ENCODE results near the gene KLHL24. TPM values are rescaled to one million over a fixed set of nuclear protein-coding genes. Genes with fewer than 3 reads are reported as not detected.

KLHL24 gene
- total and polyA plus RNA-seq, 2 of the 4 experiments (the other 2 are of a cell fraction): 5.7 to 25.6 TPM

DNA sequence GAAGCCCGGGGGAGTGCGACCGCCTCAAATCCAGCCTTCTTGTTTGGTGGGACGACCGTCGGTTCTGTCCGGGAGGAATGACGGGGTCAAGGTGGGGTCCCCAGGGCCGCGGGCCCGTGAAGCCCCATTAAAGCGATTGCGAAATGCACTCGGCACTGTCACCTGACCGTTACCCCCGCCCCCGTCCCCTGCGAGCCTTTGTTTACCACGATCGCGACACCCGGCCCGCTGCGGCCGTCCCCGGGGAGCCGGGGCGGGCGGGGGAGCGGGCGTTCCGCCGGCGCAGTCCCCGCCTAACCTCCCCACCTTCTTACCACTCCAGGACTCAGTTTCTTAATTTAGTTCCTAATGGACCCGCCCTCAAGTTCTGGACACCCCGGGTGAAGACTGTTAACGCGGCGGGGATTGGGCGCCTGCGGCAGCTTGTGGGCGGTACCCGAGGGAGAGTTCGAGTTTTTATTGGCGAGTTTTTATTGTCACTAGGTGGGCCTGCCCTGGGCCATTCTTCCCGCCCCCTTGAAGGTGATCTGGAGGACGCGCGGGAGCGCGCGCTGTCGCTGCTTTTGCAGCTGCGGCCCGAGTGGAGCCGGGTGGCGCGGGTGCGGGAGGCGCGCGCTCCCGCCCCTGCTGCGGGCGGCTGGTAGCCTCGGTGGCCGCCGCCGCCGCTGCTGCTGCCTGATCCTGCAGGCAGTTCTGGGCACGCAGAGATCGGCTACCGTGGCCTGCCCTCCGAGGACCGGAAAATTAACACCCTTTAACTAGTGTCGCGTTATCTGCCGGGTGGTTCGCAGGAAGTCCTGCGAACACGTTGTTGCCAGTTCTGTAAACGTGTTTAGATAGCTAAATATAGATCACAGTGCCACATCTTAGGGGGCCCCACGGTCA is 1.0 kb downstream of the KLHL24 start:
- CTCF ChIA-PET: interaction anchor here (0.6 kb wide), 1 partner anchor 235 kb away, joined by 4 read pairs; no protein-coding TSS in a partner anchor
- TF ChIP-seq SMC3 (IDR thresholded peaks at IDR 0.05; ENCODE audit: low read depth, low read length): no peak
- TF ChIP-seq, protein P1, sequence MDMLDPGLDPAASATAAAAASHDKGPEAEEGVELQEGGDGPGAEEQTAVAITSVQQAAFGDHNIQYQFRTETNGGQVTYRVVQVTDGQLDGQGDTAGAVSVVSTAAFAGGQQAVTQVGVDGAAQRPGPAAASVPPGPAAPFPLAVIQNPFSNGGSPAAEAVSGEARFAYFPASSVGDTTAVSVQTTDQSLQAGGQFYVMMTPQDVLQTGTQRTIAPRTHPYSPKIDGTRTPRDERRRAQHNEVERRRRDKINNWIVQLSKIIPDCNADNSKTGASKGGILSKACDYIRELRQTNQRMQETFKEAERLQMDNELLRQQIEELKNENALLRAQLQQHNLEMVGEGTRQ (IDR thresholded peaks at IDR 0.05; ENCODE audit: low read depth, low read length): peak; percentile 64
- peak; percentile 96 for TF ChIP-seq CEBPB (IDR thresholded peaks at IDR 0.05; ENCODE audit: low read depth, low read length)
- TF ChIP-seq MXI1 (IDR thresholded peaks at IDR 0.05; ENCODE audit: borderline replicate concordance, low read depth, low read length): peak; percentile 3; the same call in 1 of the 2 replicates
- TF ChIP-seq FOS (IDR thresholded peaks at IDR 0.05; ENCODE audit: low read depth, low read length): no peak
- TF ChIP-seq RCOR1 (IDR thresholded peaks at IDR 0.05; ENCODE audit: insufficient replicate concordance, low read length): peak; percentile 22
- peak; percentile 16; the same call in 1 of the 2 replicates for TF ChIP-seq BHLHE40 (IDR thresholded peaks at IDR 0.05; ENCODE audit: low read depth, low read length)
- no peak for TF ChIP-seq POLR2A (IDR thresholded peaks at IDR 0.05; ENCODE audit: low read depth, low read length)
- TF ChIP-seq, protein P2, sequence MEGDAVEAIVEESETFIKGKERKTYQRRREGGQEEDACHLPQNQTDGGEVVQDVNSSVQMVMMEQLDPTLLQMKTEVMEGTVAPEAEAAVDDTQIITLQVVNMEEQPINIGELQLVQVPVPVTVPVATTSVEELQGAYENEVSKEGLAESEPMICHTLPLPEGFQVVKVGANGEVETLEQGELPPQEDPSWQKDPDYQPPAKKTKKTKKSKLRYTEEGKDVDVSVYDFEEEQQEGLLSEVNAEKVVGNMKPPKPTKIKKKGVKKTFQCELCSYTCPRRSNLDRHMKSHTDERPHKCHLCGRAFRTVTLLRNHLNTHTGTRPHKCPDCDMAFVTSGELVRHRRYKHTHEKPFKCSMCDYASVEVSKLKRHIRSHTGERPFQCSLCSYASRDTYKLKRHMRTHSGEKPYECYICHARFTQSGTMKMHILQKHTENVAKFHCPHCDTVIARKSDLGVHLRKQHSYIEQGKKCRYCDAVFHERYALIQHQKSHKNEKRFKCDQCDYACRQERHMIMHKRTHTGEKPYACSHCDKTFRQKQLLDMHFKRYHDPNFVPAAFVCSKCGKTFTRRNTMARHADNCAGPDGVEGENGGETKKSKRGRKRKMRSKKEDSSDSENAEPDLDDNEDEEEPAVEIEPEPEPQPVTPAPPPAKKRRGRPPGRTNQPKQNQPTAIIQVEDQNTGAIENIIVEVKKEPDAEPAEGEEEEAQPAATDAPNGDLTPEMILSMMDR (conservative IDR thresholded peaks at IDR 0.05; ENCODE audit: low read depth, low read length): no peak
- 0 out of 2 replicates have a peak, but pooled peaks have one; percentile 11 for TF ChIP-seq RAD21 (IDR thresholded peaks at IDR 0.05; ENCODE audit: low read length)
- TF ChIP-seq MAZ (IDR thresholded peaks at IDR 0.05; ENCODE audit: borderline replicate concordance, low read depth, low read length): peak; percentile 16; the same call in 1 of the 2 replicates
- H3K4ac ChIP-seq (ENCODE audit: low read depth, low read length): peak overlapping the region; percentile 42; the same call in 1 of the 2 replicates
- H4K20me1 ChIP-seq (ENCODE audit: insufficient read depth, low read length): no peaks in the 10 kb centered on the region; the same call in 1 of the 2 replicates
- H3K27me3 ChIP-seq (ENCODE audit: control insufficient read depth, insufficient read depth, low read length): no peaks in the 10 kb centered on the region
- peak; percentile 91 for ATAC-seq (ENCODE audit: low read depth)
- peaks cover 3 to 8% of the 10 kb centered on the region in 2 experiments; a peak in 2 of 4 replicates for H3K79me1 ChIP-seq (ENCODE audit: low read depth in 1 of 2, low read length in 2 of 2)
- no peaks in the 10 kb centered on the region for H3K9me1 ChIP-seq (ENCODE audit: insufficient read depth, low read length)
- H2BK5ac ChIP-seq (ENCODE audit: low read depth, low read length, poor library complexity, severe bottlenecking): peak overlapping the region; percentile 47
- peak overlapping the region; percentile 10 for H3K14ac ChIP-seq (replicated peaks; ENCODE audit: low read depth, low read length)
- 0 out of 2 replicates have a peak overlapping the region, but pooled peaks have one; percentile 4 for H2BK20ac ChIP-seq (ENCODE audit: low read depth, low read length)
- intact Hi-C loops (cut with micrococcal nuclease) (loop anchor here (2.0 kb wide), 1 partner anchor 168 kb away; no protein-coding TSS in a partner anchor), in situ Hi-C loops (cut with MboI; ENCODE audit: low sequenced_read_pairs) (no loop called here), dilution Hi-C loops (cut with HindIII; ENCODE audit: low sequenced_read_pairs, unreplicated experiment) (no loop called here)
- H4K5ac ChIP-seq (ENCODE audit: low read depth, low read length): peak overlapping the region; percentile 9; the same call in 1 of the 2 replicates
- H4K8ac ChIP-seq (ENCODE audit: low read depth in 2 of 2, low read length in 2 of 2): peak overlapping the region; percentile 13 to 44; a peak in 2 of 4 replicates
- peak overlapping the region; percentile 76 for H3K27ac ChIP-seq (ENCODE audit: insufficient read depth, low read length)
- no peaks in the 10 kb centered on the region for H3K4me1 ChIP-seq (ENCODE audit: control insufficient read depth, insufficient read depth, low read length)
- H3K4me2 ChIP-seq (ENCODE audit: low read depth, low read length): peak overlapping the region; percentile 84
- H2BK120ac ChIP-seq (ENCODE audit: low read depth, low read length): no peak overlapping the region
- H2BK15ac ChIP-seq (ENCODE audit: low read depth, low read length): no peak overlapping the region
- POLR2A ChIA-PET (ENCODE audit: unreplicated experiment): interaction anchor here (0.5 kb wide), 1 partner anchor 1978 kb away, joined by 6 read pairs; no protein-coding TSS in a partner anchor
- peak overlapping the region; percentile 85 for H3K4me3 ChIP-seq (ENCODE audit: insufficient read depth, low read depth, low read length)
- peak overlapping the region; percentile 21; the same call in 1 of the 2 replicates for H3K23ac ChIP-seq (ENCODE audit: low read depth, low read length)
- H2AK9ac ChIP-seq (replicated peaks; ENCODE audit: low read depth, low read length, poor library complexity): peak overlapping the region; percentile 44
- H3K36me3 ChIP-seq (ENCODE audit: control insufficient read depth, insufficient read depth, low read length): no peaks in the 10 kb centered on the region
- H3K9ac ChIP-seq (ENCODE audit: low read depth, low read length): peak overlapping the region; percentile 84
- no peak overlapping the region for H2AK5ac ChIP-seq (ENCODE audit: low read depth, low read length)
- H4K91ac ChIP-seq (ENCODE audit: insufficient read depth, low read depth, low read length): no peak overlapping the region
- H3K56ac ChIP-seq (ENCODE audit: extremely low read depth, insufficient read depth, low read length): peak overlapping the region; percentile 50; the same call in 1 of the 2 replicates
- no peak overlapping the region for H3K18ac ChIP-seq (ENCODE audit: low read depth, low read length)
- WGBS, 2 experiments (ENCODE audit: extremely low coverage in 2 of 2, insufficient read length in 1 of 2): 0% methylated on average over 22 of the region's 84 CpGs; no CpG with 5 or more reads in 1 of the 2 experiments
- DNase-seq: peak; percentile 94
- H2AFZ ChIP-seq (replicated peaks; ENCODE audit: low read length, poor library complexity): peak overlapping the region; percentile 96
- BruUV-seq (replicated peaks): no TSS peak
- no peaks in the 10 kb centered on the region for H3K9me3 ChIP-seq (ENCODE audit: control insufficient read depth, insufficient read depth, low read length)
